Neural crest cell (in vitro differentiated cells): Measurements from ENCODE around the gene MUC5B. TPM values are rescaled to one million over a fixed set of nuclear protein-coding genes. Genes with fewer than 3 reads are reported as not detected.

Experiments
- DNase-seq: peaks from one replicate; pipeline ENCODE4 v3.0.0; 2021; ENCODE audit warnings: low read depth, mixed read lengths, low spot score
- H3K27ac Mint-ChIP-seq: one replicate; pipeline ENCODE4 v1.8.0; 2021; ENCODE audit warnings: mild to moderate bottlenecking, mixed read lengths; ENCODE audit not compliant: unreplicated experiment
- H3K27me3 Mint-ChIP-seq: 2 replicates; pipeline ENCODE4 v1.8.0; 2021; ENCODE audit warnings: low read depth, mild to moderate bottlenecking, mixed read lengths
- H3K36me3 Mint-ChIP-seq: 2 replicates; pipeline ENCODE4 v1.8.0; 2021; ENCODE audit warnings: low read depth, mild to moderate bottlenecking, mixed read lengths
- H3K4me1 Mint-ChIP-seq: 2 replicates; pipeline ENCODE4 v1.8.0; 2021; ENCODE audit warnings: mixed read lengths
- H3K4me3 Mint-ChIP-seq: one replicate; pipeline ENCODE4 v1.8.0; 2021; ENCODE audit warnings: mild to moderate bottlenecking, mixed read lengths
- H3K9me3 Mint-ChIP-seq: 2 replicates; pipeline ENCODE4 v1.8.0; 2021; ENCODE audit warnings: mixed read lengths
- CTCF ChIP-seq: fragments of 200-600 bp; sonication (generic); conservative IDR thresholded peaks from 2 replicates; pipeline ENCODE4 v1.5.0; 2021; ENCODE audit warnings: antibody characterized with exemption, mild to moderate bottlenecking
- total RNA-seq: library from RNA; stranded (reverse); gene quantifications from 2 replicates; pipeline ENCODE4 v1.2.1, GENCODE V29; 2021

MUC5B gene
- total RNA-seq, 1 donor from 2014 or later = 0.42 TPM

GRCh38 chr11:1278766-1279673, 56.2 kb downstream of the MUC5B start:
- Mint-ChIP-seq H3K36me3 (peaks cover 3% of the 10 kb centered on the region), H3K4me3 (no peak overlapping the region), H3K9me3 (no peaks in the 10 kb centered on the region), H3K4me1 (peaks cover 6% of the 10 kb centered on the region), H3K27ac (no peak overlapping the region), H3K27me3 (no peaks in the 10 kb centered on the region)
- no peak for TF ChIP-seq CTCF
- DNase-seq = no peak

GRCh38 chr11:1279674-1280055, 56.8 kb downstream of the MUC5B start:
- H3K36me3 Mint-ChIP-seq = peaks cover 3% of the 10 kb centered on the region
- DNase-seq = no peak
- TF ChIP-seq CTCF = no peak
- no peak overlapping the region for H3K27ac Mint-ChIP-seq
- no peaks in the 10 kb centered on the region for H3K27me3 Mint-ChIP-seq
- H3K9me3 Mint-ChIP-seq = no peaks in the 10 kb centered on the region
- peaks cover 6% of the 10 kb centered on the region for H3K4me1 Mint-ChIP-seq
- no peak overlapping the region for H3K4me3 Mint-ChIP-seq

GRCh38 chr11:1280116-1281035, 57.5 kb downstream of the MUC5B start:
- Mint-ChIP-seq H3K27ac (no peak overlapping the region), H3K4me3 (no peak overlapping the region), H3K36me3 (peaks cover 3% of the 10 kb centered on the region), H3K27me3 (no peaks in the 10 kb centered on the region), H3K4me1 (peaks cover 6% of the 10 kb centered on the region), H3K9me3 (no peaks in the 10 kb centered on the region)
- no peak for DNase-seq
- no peak for TF ChIP-seq CTCF

- peak overlapping the region; percentile 93 for H3K27ac Mint-ChIP-seq
- no peak for DNase-seq
- no peak for TF ChIP-seq CTCF
- H3K4me1 Mint-ChIP-seq = peaks cover 6% of the 10 kb centered on the region
- H3K36me3 Mint-ChIP-seq = peaks cover 4% of the 10 kb centered on the region
- H3K9me3 Mint-ChIP-seq = no peaks in the 10 kb centered on the region
- no peak overlapping the region for H3K4me3 Mint-ChIP-seq
- H3K27me3 Mint-ChIP-seq = no peaks in the 10 kb centered on the region
Observed at GRCh38 chr11:1281326-1281973, 58.6 kb downstream of the MUC5B start.

GRCh38 chr11:1281974-1282365, 59.1 kb downstream of the MUC5B start:
- H3K27me3 Mint-ChIP-seq = no peaks in the 10 kb centered on the region
- no peak overlapping the region for H3K4me3 Mint-ChIP-seq
- TF ChIP-seq CTCF = no peak
- H3K36me3 Mint-ChIP-seq = peaks cover 8% of the 10 kb centered on the region
- no peak for DNase-seq
- H3K9me3 Mint-ChIP-seq = no peaks in the 10 kb centered on the region
- peak overlapping the region; percentile 93 for H3K27ac Mint-ChIP-seq
- H3K4me1 Mint-ChIP-seq = peaks cover 6% of the 10 kb centered on the region
